Activated T-cell treated with anti-CD3 and anti-CD28 coated beads, Interleukin-2, amount 50 U/mL, for 24 hours (primary cell): ENCODE measurements around the gene ZFAND3.

Source experiments
- DNase-seq: peaks from one replicate; pipeline ENCODE4 v3.0.0-alpha.2; 2020
- H3K27ac Mint-ChIP-seq: 2 replicates; pipeline ENCODE4 v1.8.0; 2020; ENCODE audit warnings: mild to moderate bottlenecking, mixed read lengths
- H3K27me3 Mint-ChIP-seq: 2 replicates; pipeline ENCODE4 v1.8.0; 2020; ENCODE audit warnings: mixed read lengths
- H3K36me3 Mint-ChIP-seq: 2 replicates; pipeline ENCODE4 v1.8.0; 2020; ENCODE audit warnings: low read depth, mixed read lengths
- H3K4me1 Mint-ChIP-seq: 2 replicates; pipeline ENCODE4 v1.8.0; 2020; ENCODE audit warnings: low read depth, mixed read lengths
- H3K4me3 Mint-ChIP-seq: 2 replicates; pipeline ENCODE4 v1.8.0; 2020; ENCODE audit warnings: mild to moderate bottlenecking, moderate library complexity, mixed read lengths
- H3K9me3 Mint-ChIP-seq: 2 replicates; pipeline ENCODE4 v1.8.0; 2020; ENCODE audit warnings: mixed read lengths

The ZFAND3 gene

DNA sequence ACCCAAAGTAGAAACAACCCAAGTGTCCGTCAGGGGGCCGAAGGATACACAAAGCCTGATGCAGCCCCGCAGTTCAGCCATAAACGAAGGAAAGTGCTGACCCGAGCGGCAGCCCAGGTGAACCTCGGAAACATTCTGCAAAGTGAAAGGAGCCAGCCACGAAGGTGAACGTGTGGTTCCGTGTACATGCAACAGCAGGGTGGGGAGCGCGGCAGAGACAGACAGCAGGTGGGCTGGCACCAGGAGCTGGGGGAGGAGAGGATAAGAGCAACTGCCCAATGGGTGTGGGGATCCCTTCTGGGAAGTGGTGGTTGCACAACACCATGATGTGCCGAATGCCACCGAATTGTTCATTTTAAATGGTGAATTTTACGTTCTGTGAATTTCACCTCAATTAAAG lies 341.8 kb downstream of the ZFAND3 start:
- H3K36me3 Mint-ChIP-seq: peaks cover 12% of the 10 kb centered on the region
- no peaks in the 10 kb centered on the region for H3K4me1 Mint-ChIP-seq
- no peaks in the 10 kb centered on the region for H3K9me3 Mint-ChIP-seq
- peak overlapping the region; percentile 44 for H3K27ac Mint-ChIP-seq
- no peak for DNase-seq
- H3K4me3 Mint-ChIP-seq: no peak overlapping the region
- no peaks in the 10 kb centered on the region for H3K27me3 Mint-ChIP-seq

DNA sequence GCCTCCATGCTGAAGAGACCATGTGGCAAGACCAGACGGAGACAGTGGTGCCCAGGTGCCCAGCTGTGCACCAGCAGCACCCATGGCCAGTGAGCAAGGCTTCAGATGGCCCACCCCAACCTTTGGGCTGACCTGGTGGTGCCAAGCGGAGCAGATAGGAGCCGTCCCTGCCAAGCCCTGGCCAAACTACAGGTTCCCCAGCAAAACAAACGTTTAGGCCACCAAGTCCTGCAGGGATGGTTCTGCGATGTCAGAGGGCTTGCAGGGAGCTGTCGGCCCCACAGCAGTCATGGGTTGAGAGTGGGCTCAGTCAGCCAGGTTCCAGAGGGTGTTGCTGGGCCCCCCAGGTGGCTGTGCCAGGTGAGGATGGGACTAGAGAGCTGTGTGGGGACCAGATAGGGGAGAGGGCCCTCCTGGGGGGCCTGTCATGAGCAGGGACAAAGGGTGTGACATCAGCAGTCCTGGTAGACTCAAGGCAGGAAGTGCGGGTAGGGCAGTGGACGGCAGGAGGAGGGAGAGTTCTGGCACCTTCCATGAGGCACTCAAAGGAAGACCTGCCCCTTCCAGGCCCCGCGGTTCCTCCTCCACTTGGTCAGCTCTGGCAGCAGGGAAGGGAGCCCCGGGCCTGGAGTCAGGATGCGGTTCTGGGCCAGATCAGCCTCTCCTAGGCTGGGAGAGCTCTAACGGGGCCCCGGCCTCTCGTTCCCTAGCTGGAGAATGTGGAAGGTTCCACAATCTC lies 342.4 kb downstream of the ZFAND3 start:
- Mint-ChIP-seq H3K4me3 (no peak overlapping the region), H3K27ac (peak overlapping the region; percentile 44), H3K36me3 (peaks cover 12% of the 10 kb centered on the region), H3K4me1 (no peaks in the 10 kb centered on the region), H3K9me3 (no peaks in the 10 kb centered on the region), H3K27me3 (no peaks in the 10 kb centered on the region)
- DNase-seq: no peak

DNA sequence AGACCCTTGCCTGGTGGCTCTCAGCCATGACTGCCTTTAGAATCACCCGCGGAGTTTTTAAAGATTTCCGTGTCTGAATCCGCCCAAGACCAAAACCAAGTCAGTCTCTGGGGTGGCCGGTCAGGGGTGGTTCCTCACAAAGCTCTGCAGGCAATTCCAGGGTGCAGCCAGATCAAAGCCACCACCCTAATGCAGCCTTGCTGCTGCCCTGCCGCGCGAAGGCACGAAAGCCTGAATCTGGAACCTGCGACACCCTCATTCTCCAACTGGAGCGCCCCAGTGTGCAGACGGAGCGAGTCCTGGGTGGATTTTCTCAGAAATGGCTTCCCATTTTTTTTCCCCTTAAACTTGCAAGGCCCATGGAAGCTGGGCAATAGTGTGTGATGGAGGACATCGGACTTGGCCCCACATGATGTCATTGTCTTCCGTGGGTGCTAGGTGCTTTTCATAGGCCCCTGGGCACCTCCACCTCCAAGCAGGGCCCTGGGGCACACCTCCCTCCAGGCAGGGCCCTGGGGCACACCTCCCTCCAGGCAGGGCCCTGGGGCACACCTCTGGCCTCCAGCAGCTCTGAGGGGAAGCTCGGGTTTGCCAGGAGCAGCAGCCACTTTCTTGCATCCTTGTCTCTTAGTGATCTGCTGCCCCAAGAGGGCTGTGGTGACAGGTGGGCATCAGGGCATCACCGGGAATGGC lies 343.1 kb downstream of the ZFAND3 start:
- no peak overlapping the region for H3K4me3 Mint-ChIP-seq
- H3K36me3 Mint-ChIP-seq: peaks cover 12% of the 10 kb centered on the region
- no peaks in the 10 kb centered on the region for H3K27me3 Mint-ChIP-seq
- no peaks in the 10 kb centered on the region for H3K4me1 Mint-ChIP-seq
- no peak overlapping the region for H3K27ac Mint-ChIP-seq
- DNase-seq: no peak
- H3K9me3 Mint-ChIP-seq: no peaks in the 10 kb centered on the region

DNA sequence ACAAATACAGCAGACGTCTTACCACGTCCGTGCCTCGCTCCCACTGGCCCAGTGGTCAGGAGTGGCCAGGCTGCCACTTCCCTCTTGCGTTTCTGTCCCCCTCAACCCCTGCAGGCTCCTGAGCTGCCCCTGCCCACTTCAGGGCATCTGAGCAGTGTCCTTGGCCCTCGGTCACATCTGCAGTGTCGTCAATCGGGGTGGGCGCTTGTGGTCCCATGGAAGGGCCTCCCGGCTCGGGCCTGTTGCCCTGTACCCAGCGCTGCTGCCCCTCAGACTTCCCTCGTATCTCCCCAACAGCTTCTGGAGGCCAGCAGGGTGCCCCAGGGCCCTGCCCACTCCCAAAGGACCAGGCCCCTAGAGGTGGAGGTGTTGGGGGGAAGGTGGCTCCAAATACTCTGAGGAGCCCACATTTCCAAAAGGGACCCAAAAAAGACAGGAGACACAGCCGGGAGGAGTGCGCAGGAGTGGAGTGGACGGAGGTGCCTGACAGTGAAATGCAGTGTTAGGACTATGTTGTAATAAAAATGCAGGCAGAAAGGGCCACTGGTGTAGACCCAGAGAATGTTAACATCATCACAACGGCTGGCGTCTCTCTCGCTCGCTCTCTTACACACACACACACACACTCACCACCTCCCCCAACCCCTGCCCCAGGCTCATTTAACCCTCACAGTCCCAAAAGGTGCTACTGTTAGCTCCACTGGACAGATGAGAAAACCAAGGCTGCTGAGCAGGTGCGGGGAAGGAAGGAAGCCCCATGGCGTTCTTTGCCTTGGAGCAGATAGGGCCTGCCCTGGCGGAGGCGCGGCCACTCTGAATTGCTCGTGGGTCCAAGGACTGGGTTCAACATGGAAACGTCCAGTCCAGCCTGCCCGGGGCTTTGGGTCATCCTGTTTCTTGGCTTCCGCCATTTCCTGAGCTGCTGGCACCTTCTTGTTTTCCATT lies 343.9 kb downstream of the ZFAND3 start:
- H3K4me1 Mint-ChIP-seq: no peaks in the 10 kb centered on the region

DNA sequence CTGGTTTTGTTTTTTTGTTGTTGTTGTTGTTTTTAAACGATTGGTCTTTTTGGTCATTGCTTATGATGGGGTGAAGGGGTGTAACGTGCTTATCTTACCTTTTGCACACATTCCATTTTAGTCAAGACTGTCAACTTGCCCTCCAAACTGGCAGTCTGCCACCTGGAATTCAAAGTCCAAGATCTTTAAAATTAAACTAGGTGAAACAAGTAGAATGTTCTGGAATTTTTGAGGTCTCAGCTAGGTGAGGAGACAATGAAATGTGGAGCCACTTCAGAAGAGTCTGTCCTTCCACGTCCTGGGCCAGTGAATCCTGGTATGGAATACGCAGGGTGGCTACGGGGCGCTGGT lies 344.6 kb downstream of the ZFAND3 start:
- DNase-seq: no peak
- Mint-ChIP-seq H3K36me3 (peaks cover 12% of the 10 kb centered on the region), H3K27me3 (no peaks in the 10 kb centered on the region), H3K4me3 (no peak overlapping the region), H3K4me1 (no peaks in the 10 kb centered on the region), H3K27ac (no peak overlapping the region), H3K9me3 (no peaks in the 10 kb centered on the region)

More for the DNA sequence above, 343.9 kb downstream of the ZFAND3 start:
- peaks cover 12% of the 10 kb centered on the region for H3K36me3 Mint-ChIP-seq
- H3K27me3 Mint-ChIP-seq: no peaks in the 10 kb centered on the region
- peak overlapping the region; percentile 38 for H3K27ac Mint-ChIP-seq
- H3K4me3 Mint-ChIP-seq: no peak overlapping the region
- no peaks in the 10 kb centered on the region for H3K9me3 Mint-ChIP-seq
- DNase-seq: no peak

DNA sequence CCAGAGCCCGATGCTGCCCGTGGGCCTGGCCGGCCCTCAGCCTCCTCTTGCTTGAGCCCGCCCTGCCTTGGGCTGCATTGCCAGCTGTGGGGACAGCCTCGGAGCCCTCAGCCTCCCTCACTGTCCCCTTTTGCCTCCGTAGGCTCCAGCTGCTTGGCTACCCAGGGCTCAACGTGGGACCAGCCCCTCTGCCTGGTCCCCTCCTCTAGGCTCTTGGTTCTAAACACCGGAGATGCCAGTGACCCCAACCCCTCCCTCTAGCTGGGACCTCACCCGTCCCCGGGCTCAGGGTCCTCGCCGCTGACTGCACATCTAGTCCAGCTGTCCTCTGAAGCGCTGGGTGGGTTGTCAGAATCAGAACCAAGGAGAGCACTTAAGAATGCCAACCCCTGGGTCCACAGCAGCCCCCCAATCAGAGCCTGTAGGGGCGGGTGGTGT lies 345.2 kb downstream of the ZFAND3 start:
- Mint-ChIP-seq H3K9me3 (no peaks in the 10 kb centered on the region), H3K4me3 (no peak overlapping the region), H3K27ac (no peak overlapping the region), H3K4me1 (no peaks in the 10 kb centered on the region), H3K36me3 (peaks cover 12% of the 10 kb centered on the region), H3K27me3 (no peaks in the 10 kb centered on the region)
- no peak for DNase-seq

DNA sequence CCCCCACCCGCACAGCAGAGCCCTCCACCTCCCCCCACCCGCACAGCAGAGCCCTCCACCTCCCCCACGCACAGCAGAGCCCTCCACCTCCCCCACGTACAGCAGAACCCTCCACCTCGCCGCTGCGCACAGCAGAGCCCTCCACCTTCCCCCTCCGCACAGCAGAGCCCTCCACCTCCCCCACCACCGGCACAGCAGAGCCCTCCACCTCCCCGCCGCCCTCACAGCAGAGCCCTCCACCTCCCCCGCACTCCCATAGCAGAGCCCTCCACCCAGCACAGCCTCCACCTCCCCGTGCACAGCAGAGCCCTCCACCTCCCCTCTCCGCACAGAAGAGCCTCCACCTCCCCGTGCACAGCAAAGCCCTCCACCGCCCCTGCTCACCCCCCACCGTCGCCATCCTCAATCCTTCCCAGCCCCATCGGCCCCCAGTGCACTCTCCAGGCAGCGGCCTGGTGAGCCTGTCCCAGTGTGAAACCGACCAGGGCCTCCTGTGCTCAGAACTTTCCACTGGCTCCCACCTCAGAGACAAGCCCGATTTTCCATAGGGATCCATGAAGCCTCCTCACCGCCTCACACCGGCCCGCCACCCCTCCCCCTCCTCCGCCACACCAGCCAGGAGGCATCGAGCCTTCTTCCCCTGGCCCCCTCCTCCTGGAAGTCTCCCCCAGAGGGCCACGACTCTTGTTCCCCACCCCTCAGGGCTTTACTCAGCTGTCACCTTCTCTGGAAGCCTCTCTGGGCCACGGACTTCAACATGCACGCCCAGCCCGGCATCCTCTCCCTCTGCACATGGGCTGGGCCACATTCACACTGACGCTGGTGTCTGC lies 347.1 kb downstream of the ZFAND3 start:
- Mint-ChIP-seq H3K27ac (no peak overlapping the region), H3K4me1 (no peaks in the 10 kb centered on the region), H3K36me3 (peaks cover under 1% of the 10 kb centered on the region), H3K9me3 (no peaks in the 10 kb centered on the region), H3K4me3 (no peak overlapping the region), H3K27me3 (no peaks in the 10 kb centered on the region)
- DNase-seq: no peak

DNA sequence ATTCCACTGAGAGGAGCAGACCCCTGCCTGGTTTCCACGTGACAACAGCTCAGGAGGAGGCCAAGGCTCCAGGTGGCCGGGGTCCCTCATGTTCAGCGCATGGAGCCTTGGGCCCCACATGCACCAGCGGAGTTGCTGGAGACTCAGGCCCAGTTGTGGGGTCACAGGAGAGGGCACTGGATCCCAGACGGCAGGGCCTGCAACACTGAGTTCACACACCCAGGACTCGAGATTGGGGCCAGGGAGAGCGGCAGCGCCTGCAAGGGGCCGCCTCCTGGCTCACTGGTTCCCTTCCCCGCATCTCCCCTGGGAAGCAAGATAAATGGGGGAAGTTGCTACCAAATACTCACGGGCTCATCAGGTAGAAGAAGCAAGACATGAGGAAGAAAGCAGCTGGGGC lies 348.1 kb downstream of the ZFAND3 start:
- Mint-ChIP-seq H3K27ac (peak overlapping the region; percentile 65), H3K4me3 (no peak overlapping the region), H3K27me3 (no peaks in the 10 kb centered on the region), H3K4me1 (no peaks in the 10 kb centered on the region), H3K9me3 (no peaks in the 10 kb centered on the region), H3K36me3 (no peaks in the 10 kb centered on the region)
- no peak for DNase-seq

DNA sequence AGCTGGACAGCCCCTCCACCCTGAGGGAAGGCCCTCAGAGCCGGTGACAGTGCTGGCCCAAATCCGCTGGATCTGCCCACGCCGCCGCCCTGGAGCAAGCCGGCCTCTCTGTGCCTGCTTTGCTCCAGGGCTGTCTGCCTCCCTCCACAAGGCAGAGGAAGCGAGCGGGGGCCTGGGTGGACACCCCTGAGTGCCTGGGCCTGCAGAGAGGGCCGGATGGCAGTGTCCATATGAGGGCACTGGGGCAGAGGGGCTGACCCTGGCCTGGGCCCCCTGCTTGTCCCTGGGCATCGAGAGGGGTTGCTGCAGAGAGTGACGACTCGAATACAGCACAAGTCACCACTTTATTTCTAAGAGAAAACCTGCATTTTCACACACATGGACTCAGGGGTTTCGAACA lies 348.6 kb downstream of the ZFAND3 start:
- no peaks in the 10 kb centered on the region for H3K9me3 Mint-ChIP-seq
- peaks cover under 1% of the 10 kb centered on the region for H3K4me1 Mint-ChIP-seq
- H3K27me3 Mint-ChIP-seq: no peaks in the 10 kb centered on the region
- peaks cover 2% of the 10 kb centered on the region for H3K36me3 Mint-ChIP-seq
- no peak for DNase-seq
- peak overlapping the region; percentile 14 for H3K27ac Mint-ChIP-seq
- H3K4me3 Mint-ChIP-seq: no peak overlapping the region

DNA sequence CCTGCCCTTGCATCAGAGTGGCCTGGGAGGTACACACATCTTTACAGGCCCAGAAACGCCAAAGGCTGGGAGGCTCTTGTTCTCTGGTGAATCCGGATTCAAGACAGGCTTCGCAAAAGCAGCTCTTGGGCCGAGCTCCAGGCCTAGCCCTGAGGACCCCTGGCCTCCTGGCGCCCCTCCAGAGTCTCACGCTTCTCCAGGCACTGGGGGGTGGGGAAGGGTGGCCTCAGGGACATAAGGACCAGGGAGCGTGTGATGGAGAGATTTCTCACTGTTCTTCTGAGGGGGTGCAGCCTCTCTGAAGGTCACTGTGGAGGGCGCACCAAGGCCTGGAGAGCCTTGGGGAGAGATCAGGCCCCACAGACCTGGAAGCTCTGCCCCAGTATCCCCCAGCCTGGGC lies 349.2 kb downstream of the ZFAND3 start:
- peaks cover 6% of the 10 kb centered on the region for H3K4me1 Mint-ChIP-seq

DNA sequence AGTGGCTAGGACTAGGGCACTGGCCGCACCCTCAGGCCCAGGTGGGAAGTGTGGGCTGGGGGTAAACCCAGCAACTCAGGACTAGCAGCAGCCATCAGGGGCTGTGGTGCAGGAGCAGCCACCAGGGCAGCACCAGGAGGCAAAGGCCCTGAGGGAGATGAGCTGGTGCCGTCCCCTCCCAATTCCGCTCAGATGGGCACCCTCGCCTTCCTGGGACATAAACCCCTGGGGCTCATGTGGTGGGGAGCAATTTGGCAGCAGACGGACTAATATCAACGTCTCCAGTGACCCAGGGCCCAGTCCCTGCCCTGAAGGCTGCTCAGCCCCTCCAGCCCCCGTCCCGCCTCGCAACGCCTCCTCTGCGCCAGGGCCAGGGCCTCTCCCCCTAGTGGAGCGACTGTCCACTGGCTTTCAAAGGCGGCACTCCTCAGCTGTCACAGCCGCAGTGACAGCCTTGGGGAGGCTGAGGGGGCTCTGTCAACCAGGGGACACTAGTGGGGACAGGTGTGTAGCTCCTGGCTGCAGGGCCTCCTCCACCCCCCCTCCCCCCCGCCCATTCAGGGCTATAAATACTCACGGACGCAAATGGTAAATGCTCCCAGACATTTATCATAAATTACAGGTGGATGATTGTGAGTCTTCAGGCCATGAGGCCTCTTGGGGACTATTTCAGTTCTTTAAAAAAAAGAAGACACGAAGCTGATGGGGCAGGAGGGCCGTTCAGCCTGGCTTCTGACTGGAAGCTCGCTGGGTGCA lies 349.9 kb downstream of the ZFAND3 start:
- peaks cover 6% of the 10 kb centered on the region for H3K4me1 Mint-ChIP-seq
- H3K27ac Mint-ChIP-seq: peak overlapping the region; percentile 69
- H3K27me3 Mint-ChIP-seq: no peaks in the 10 kb centered on the region
- no peak overlapping the region for H3K4me3 Mint-ChIP-seq
- peaks cover 11% of the 10 kb centered on the region for H3K36me3 Mint-ChIP-seq
- DNase-seq: no peak
- H3K9me3 Mint-ChIP-seq: no peaks in the 10 kb centered on the region

More for the DNA sequence above, 349.2 kb downstream of the ZFAND3 start:
- Mint-ChIP-seq H3K9me3 (no peaks in the 10 kb centered on the region), H3K4me3 (no peak overlapping the region), H3K36me3 (peaks cover 8% of the 10 kb centered on the region), H3K27ac (no peak overlapping the region), H3K27me3 (no peaks in the 10 kb centered on the region)
- DNase-seq: no peak

DNA sequence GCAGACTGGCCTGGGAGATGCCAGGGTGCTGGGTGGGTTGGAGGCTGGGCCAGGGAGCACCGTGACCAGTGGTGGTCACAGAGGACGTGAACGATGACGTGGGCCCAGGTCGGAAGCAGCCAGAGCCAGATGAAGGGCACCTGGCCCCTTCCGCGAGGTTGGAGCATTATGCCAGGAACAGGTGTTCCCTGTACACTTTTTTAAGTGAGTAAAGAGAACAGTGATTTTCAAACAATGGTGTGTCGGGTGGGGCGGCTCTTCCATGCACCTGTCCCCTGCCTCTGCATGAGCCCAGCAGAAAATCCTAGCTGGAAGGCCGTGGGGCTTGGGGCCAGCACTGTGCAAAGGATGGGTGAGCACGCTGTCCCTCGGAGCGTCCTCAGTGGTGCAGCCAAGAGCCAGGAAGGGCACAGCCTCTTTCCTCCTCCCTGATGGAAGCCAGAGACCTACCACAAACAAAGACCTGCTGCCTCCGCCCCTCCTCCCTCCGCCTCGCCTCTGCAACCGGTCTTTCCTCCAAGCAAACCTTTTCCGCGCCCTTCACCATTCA lies 350.5 kb downstream of the ZFAND3 start:
- Mint-ChIP-seq H3K9me3 (no peaks in the 10 kb centered on the region), H3K4me3 (no peak overlapping the region), H3K27ac (peak overlapping the region; percentile 69)

DNA sequence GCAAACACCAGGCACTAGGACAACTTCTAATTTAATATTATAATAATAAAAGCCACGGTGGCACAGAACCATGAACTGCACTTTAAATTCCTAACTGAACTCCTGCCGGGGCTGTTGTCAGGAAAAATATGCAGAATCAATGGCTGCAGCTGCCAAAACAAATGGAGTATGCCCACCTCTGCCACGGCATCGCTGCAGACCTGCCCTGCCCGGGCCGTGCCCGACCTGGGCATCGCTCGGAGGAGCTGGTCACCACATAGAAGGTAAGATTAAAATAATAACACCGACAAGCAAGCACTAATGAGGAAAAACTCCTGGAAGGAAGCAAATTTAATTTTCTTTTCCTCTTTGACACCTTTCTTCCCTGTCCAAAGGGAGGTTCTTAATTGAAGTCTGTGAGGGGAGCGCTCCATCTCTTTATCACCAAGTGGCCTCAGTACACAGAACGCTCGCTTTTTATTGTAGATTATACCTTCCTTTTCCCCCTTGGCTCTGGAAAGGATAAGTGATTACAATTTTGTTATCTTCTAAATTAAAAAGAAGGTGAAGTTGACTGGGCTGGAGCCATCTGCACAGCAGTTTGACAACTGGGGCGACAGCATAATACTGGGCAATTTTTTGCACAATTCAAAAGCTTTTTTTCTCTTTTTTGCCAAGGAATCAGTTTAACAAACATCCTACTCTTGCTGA lies 351.3 kb downstream of the ZFAND3 start:
- peaks cover 20% of the 10 kb centered on the region for H3K36me3 Mint-ChIP-seq
- no peak overlapping the region for H3K4me3 Mint-ChIP-seq
- H3K4me1 Mint-ChIP-seq: peaks cover 6% of the 10 kb centered on the region
- H3K27ac Mint-ChIP-seq: no peak overlapping the region
- no peaks in the 10 kb centered on the region for H3K9me3 Mint-ChIP-seq
- no peaks in the 10 kb centered on the region for H3K27me3 Mint-ChIP-seq
- no peak for DNase-seq

More for the DNA sequence above, 350.5 kb downstream of the ZFAND3 start:
- peaks cover 14% of the 10 kb centered on the region for H3K36me3 Mint-ChIP-seq
- no peaks in the 10 kb centered on the region for H3K27me3 Mint-ChIP-seq
- DNase-seq: no peak
- peaks cover 6% of the 10 kb centered on the region for H3K4me1 Mint-ChIP-seq
